Endothelial cell of umbilical vein (primary cell): ENCODE measurements around the gene PCDHGB4. TPM values are rescaled to one million over a fixed set of nuclear protein-coding genes. Genes with fewer than 3 reads are reported as not detected.

ENCODE experiments used
- BruUV-seq: library from RNA; stranded (reverse); fragments of 400-500 nt; replicated peaks from 2 replicates; lab custom pipeline; 2021; lab: Mats Ljungman, UMichigan
- CTCF ChIA-PET: fragments of 300-600, 350-600 bp; sonication (Branson Sonifier 250); formaldehyde crosslinking; loops from one replicate; lab custom pipeline; 2021; ENCODE audit warnings: antibody characterized with exemption, inconsistent platforms; lab: Charles Lee
- POLR2A ChIA-PET: fragments of 300-600, 350-600 bp; sonication (Branson Sonifier 250); formaldehyde crosslinking; loops from one replicate; lab custom pipeline; 2021; ENCODE audit warnings: antibody characterized with exemption, inconsistent platforms; lab: Charles Lee
- DNase-seq: peaks from one replicate; pipeline ENCODE4 v3.0.0-alpha.2; 2011; ENCODE audit warnings: low read depth, low spot score
- FAIRE-seq: peaks from 2 replicates; lab custom pipeline; 2011; peaks lifted over from hg19 to GRCh38; lab: Jason Lieb, UNC
- H2AFZ ChIP-seq: 2 replicates; pipeline ENCODE4 v1.6.0; 2012; ENCODE audit warnings: low read depth, low read length, control low read depth, inconsistent platforms
- H3K27ac ChIP-seq: 2 replicates; pipeline ENCODE4 v1.5.1; 2011; ENCODE audit warnings: low read depth, mild to moderate bottlenecking, control low read depth, low read length, moderate library complexity; ENCODE audit not compliant: insufficient read depth
- H3K27me3 ChIP-seq, 2 experiments: 2 replicates each; pipeline versions ENCODE4 v1.6.0 to v1.6.1; 2011; ENCODE audit warnings: low read length in 2 of 2, mixed read lengths in 1 of 2; ENCODE audit not compliant: control insufficient read depth in 2 of 2, insufficient read depth in 2 of 2
- H3K36me3 ChIP-seq, 2 experiments: 2 replicates in 1 of 2; 3 replicates in 1 of 2; pipeline ENCODE4 v1.5.1; 2011; ENCODE audit warnings: low read length in 2 of 2, mild to moderate bottlenecking in 1 of 2, moderate library complexity in 1 of 2; ENCODE audit not compliant: control insufficient read depth in 2 of 2, insufficient read depth in 2 of 2; ENCODE audit errors: extremely low read depth in 1 of 2
- H3K4me1 ChIP-seq: 3 replicates; pipeline ENCODE4 v1.5.1; 2011; ENCODE audit warnings: mild to moderate bottlenecking, low read length; ENCODE audit not compliant: control insufficient read depth, insufficient read depth; ENCODE audit errors: extremely low read depth
- H3K4me2 ChIP-seq: 2 replicates; pipeline ENCODE4 v1.6.1; 2011; ENCODE audit warnings: low read length, control low read depth, mixed read lengths; ENCODE audit not compliant: insufficient read depth
- H3K4me3 ChIP-seq, 3 experiments: fragments of 200-600 bp in 1 of 3; sonication (generic), shearing (Covaris generic) in 1 of 3; replicated peaks in 1 of 3; 2 replicates each; pipeline ENCODE4 v1.5.1; 2011 to 2016; ENCODE audit warnings: control low read depth in 3 of 3, low read length in 3 of 3, mild to moderate bottlenecking in 2 of 3, inconsistent platforms in 1 of 3, low read depth in 1 of 3, moderate library complexity in 1 of 3; ENCODE audit not compliant: insufficient read depth in 1 of 3
- H3K79me2 ChIP-seq: 2 replicates; pipeline ENCODE4 v1.6.0; 2012; ENCODE audit warnings: low read length, inconsistent platforms; ENCODE audit not compliant: control insufficient read depth, insufficient read depth
- H3K9ac ChIP-seq: replicated peaks from 2 replicates; pipeline ENCODE3; 2011; ENCODE audit warnings: low read length, control low read depth; ENCODE audit not compliant: insufficient read depth; ENCODE audit errors: extremely low read depth
- H3K9me1 ChIP-seq: replicated peaks from 3 replicates; pipeline ENCODE4 v1.6.0; 2011; ENCODE audit warnings: mild to moderate bottlenecking, low read length; ENCODE audit not compliant: control insufficient read depth, insufficient read depth; ENCODE audit errors: extremely low read depth
- H3K9me3 ChIP-seq: replicated peaks from 2 replicates; pipeline ENCODE4 v1.5.1; 2012; ENCODE audit warnings: low read length, inconsistent platforms; ENCODE audit not compliant: control insufficient read depth, insufficient read depth
- H4K20me1 ChIP-seq: replicated peaks from 2 replicates; pipeline ENCODE3; 2011; ENCODE audit warnings: mild to moderate bottlenecking, low read length; ENCODE audit not compliant: control insufficient read depth, insufficient read depth; ENCODE audit errors: extremely low read depth
- CTCF ChIP-seq, 2 donors: IDR thresholded peaks; 1 replicate in 1 of 2; 2 replicates in 1 of 2; pipeline ENCODE4 v1.5.1; 2011; ENCODE audit warnings: low read length in 2 of 2, mild to moderate bottlenecking in 2 of 2, moderate library complexity in 2 of 2, control low read depth in 1 of 2, inconsistent platforms in 1 of 2, low read depth in 1 of 2; ENCODE audit not compliant: insufficient read depth in 1 of 2; ENCODE audit errors: extremely low read depth in 1 of 2
- EZH2 ChIP-seq: IDR thresholded peaks from 2 replicates; pipeline ENCODE4 v1.6.1; 2012; ENCODE audit warnings: borderline replicate concordance, low read depth, mild to moderate bottlenecking, moderate library complexity, low read length, inconsistent platforms; ENCODE audit not compliant: severe bottlenecking
- FOS ChIP-seq: IDR thresholded peaks from 2 replicates; pipeline ENCODE4 v1.6.1; 2011; ENCODE audit warnings: mild to moderate bottlenecking, low read length, moderate library complexity, borderline replicate concordance; ENCODE audit not compliant: insufficient read depth
- GATA2 ChIP-seq: IDR thresholded peaks from 2 replicates; pipeline ENCODE4 v1.7.0; 2011; ENCODE audit warnings: low read depth, mild to moderate bottlenecking, moderate library complexity, mixed read lengths, low read length; ENCODE audit not compliant: insufficient read length, insufficient read depth
- JUN ChIP-seq: IDR thresholded peaks from 2 replicates; pipeline ENCODE4 v1.6.1; 2011; ENCODE audit warnings: borderline replicate concordance, low read depth; ENCODE audit not compliant: insufficient read length, insufficient read depth
- MAX ChIP-seq: IDR thresholded peaks from 2 replicates; pipeline ENCODE4 v1.6.1; 2011; ENCODE audit not compliant: insufficient read depth, insufficient read length
- MYC ChIP-seq: IDR thresholded peaks from one replicate; pipeline ENCODE4 v1.6.1; 2011; ENCODE audit warnings: mild to moderate bottlenecking, low read depth, low read length
- POLR2A ChIP-seq: IDR thresholded peaks from 2 replicates; pipeline ENCODE4 v1.6.1; 2012; ENCODE audit warnings: low read depth, mild to moderate bottlenecking, control low read depth, low read length
- POLR2AphosphoS5 ChIP-seq: IDR thresholded peaks from 2 replicates; pipeline ENCODE4 v1.6.1; 2012; ENCODE audit warnings: low read depth, mild to moderate bottlenecking, control low read depth, low read length, moderate library complexity; ENCODE audit not compliant: insufficient read depth
- dilution Hi-C: fragments of 300-500 bp; cut with MboI; formaldehyde crosslinking; loops from one replicate; pipeline ENCODE4 v1.15.0; 2019; ENCODE audit warnings: low sequenced_read_pairs; ENCODE audit not compliant: extremely low pct_ligation_motif_present
- intact Hi-C: fragments of 100-400 bp; cut with micrococcal nuclease; formaldehyde crosslinking; loops from one replicate; pipeline ENCODE4 v1.10.0; 2022
- polyA plus RNA-seq, 4 experiments: library from polyadenylated mRNA; depleted of rRNA in 3 of 4; stranded (reverse) in 3 of 4; unstranded in 1 of 4; fragments of >200 nt; gene quantifications; 2 replicates each; pipeline versions ENCODE4 v1.2.1 to v1.2.3, GENCODE V29; 2011 to 2012; ENCODE audit warnings: missing spikeins in 1 of 4
- total RNA-seq: library from RNA; stranded (reverse); gene quantifications from 2 replicates; pipeline ENCODE4 v1.2.3, GENCODE V29; 2021

PCDHGB4 gene
- total and polyA plus RNA-seq, 2 donors (not counting 3 experiments of a cell fraction or from before 2014, with no cell fraction given) = 6.5 to 6.9 TPM

GRCh38 chr5:141343953-141344463, 43.5 kb upstream of the PCDHGB4 start:
- TF ChIP-seq POLR2AphosphoS5 (no peak), CTCF (IDR thresholded peaks at IDR 0.05; ENCODE audit: extremely low read depth in 1 of 2, insufficient read depth in 1 of 2, low read depth in 1 of 2, low read length in 2 of 2) (no peak), MYC (no peak), GATA2 (no peak), EZH2 (no peak), POLR2A (no peak), JUN (no peak), MAX (no peak), FOS (no peak)
- H3K9me1 ChIP-seq = no peaks in the 10 kb centered on the region
- no peak for DNase-seq
- H3K9ac ChIP-seq = peak overlapping the region; percentile 49
- no peaks in the 10 kb centered on the region for H3K36me3 ChIP-seq
- peaks cover 7 to 29% of the 10 kb centered on the region in 2 experiments for H3K27me3 ChIP-seq
- no peaks in the 10 kb centered on the region for H4K20me1 ChIP-seq
- TSS peak; percentile 69 for BruUV-seq
- dilution Hi-C loops = no loop called here
- peak overlapping the region; percentile 86 for H2AFZ ChIP-seq
- ChIA-PET POLR2A (interaction anchor here (1.3 kb wide), 1 partner anchor 23 kb away, joined by 3 read pairs; the partner anchor contains the start of gene TAF7), CTCF (interaction anchor here (0.8 to 3.8 kb wide), 24 partner anchors 9 to 223 kb away, joined by 3 to 38 read pairs (median 6); partner anchors contain the start of genes PCDHB9, PCDHGA1, PCDHGA10 and PCDHGA12)
- peak; percentile 50 for FAIRE-seq
- H3K79me2 ChIP-seq = no peaks in the 10 kb centered on the region
- peaks cover 3% of the 10 kb centered on the region for H3K4me1 ChIP-seq
- no peaks in the 10 kb centered on the region for H3K9me3 ChIP-seq
- peak overlapping the region in 2 of 3 experiments; percentile 17 to 59 for H3K4me3 ChIP-seq
- intact Hi-C loops = loop anchor here (2.0 kb wide), 1 partner anchor 23 kb away; the partner anchor contains the start of gene TAF7
- H3K27ac ChIP-seq = no peak overlapping the region
- H3K4me2 ChIP-seq = peak overlapping the region; percentile 65
